NCI-H2081 treated with DMSO at 0.1 percent for 48 hours (cell line): ENCODE data around the gene NR2F2.

Source experiments
- DNase-seq: peaks from one replicate; lab custom pipeline; 2025; lab: John Stamatoyannopoulos, UW

Gene NR2F2

DNA sequence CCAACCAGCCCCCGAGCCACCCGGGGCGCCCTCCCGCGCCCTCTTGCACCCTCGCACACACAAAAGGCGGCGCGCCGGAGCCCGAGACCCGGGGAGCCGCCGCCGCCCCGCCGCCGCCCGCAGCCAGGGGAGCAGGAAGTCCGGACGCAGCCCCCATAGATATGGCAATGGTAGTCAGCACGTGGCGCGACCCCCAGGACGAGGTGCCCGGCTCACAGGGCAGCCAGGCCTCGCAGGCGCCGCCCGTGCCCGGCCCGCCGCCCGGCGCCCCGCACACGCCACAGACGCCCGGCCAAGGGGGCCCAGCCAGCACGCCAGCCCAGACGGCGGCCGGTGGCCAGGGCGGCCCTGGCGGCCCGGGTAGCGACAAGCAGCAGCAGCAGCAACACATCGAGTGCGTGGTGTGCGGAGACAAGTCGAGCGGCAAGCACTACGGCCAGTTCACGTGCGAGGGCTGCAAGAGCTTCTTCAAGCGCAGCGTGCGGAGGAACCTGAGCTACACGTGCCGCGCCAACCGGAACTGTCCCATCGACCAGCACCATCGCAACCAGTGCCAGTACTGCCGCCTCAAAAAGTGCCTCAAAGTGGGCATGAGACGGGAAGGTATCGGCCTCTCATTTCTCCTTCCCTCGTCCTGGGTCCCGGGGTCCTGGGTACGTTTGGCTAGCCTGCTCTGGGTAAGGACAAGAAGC lies 1.6 kb downstream of the NR2F2 start:
- DNase-seq: no peak

DNA sequence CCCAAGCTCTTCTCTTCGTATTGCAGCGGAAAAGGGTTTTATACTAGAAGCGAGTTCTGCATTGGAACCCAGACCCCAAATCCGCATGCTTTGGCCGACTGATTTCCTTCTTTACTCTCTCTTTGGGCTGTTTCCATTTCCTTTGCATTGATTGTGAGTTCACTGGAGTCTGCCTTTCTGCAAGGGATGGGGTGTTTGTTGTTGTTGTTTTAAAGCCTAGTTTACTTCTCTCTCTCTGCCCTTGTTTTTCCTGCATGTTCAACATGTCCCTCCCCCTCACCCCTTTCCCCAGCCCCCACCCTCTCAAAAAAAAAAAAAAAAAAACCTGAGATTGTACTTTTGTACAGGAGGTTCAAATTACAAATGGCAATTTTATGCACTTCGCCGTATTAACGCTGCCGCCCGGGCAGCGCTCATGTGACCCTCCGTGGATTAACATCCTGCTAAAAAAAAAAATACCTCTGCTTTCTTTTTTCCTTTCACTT lies 2.2 kb downstream of the NR2F2 start:
- DNase-seq: no peak

DNA sequence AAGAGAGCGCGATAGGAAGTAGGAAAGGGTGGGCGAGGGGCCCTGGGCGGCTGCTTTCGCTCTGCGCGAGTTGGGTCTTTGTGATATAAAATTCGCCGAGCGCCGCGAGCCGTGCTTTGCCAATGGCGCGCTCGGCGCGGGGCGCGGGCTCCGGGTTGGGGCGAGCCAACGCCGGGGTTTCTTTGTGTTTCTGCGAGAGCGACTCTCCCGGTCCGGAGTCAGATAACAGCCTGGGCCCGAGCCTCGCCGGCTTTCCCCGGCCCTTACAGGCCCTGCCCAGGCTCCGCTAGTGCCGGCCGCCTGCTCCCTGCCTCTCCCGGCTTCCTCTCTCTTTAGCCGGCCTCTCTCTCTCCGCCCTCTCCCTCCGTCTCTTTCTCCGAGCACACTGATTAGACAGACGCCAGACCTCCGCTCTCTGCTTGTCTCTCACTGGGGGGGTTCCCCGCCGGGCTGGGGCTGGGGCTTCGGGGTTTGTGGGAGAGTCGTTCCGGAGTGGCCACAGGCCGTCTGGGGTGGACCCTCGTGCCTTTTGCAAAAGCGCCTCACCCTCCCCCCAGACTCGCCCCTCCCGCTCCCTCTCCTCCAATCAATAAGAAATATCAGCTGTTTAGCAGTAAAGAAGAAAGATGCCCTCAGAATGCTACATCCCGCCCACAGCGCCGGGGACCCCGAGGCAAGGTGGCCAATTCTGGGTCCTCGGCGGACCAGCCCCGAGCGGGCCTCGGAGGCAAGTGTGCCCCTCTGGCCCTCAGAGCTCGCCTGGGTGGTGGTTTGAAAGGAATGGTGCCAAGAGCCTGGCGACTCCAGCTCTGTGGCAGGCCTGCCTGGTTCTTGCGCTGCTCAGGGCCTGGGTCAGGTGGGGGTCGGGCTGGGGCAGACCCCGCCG lies 2.9 kb downstream of the NR2F2 start:
- DNase-seq: no peak

DNA sequence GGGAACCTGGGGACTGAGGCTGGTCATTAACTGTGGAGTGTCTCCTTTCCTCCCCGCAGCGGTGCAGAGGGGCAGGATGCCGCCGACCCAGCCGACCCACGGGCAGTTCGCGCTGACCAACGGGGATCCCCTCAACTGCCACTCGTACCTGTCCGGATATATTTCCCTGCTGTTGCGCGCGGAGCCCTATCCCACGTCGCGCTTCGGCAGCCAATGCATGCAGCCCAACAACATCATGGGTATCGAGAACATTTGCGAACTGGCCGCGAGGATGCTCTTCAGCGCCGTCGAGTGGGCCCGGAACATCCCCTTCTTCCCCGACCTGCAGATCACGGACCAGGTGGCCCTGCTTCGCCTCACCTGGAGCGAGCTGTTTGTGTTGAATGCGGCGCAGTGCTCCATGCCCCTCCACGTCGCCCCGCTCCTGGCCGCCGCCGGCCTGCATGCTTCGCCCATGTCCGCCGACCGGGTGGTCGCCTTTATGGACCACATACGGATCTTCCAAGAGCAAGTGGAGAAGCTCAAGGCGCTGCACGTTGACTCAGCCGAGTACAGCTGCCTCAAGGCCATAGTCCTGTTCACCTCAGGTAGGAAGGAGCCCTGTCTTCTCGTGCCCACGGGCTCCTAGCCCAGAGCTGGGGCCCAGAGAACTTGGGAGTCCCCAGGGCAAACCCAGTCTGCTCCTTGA lies 3.7 kb downstream of the NR2F2 start:
- no peak for DNase-seq

DNA sequence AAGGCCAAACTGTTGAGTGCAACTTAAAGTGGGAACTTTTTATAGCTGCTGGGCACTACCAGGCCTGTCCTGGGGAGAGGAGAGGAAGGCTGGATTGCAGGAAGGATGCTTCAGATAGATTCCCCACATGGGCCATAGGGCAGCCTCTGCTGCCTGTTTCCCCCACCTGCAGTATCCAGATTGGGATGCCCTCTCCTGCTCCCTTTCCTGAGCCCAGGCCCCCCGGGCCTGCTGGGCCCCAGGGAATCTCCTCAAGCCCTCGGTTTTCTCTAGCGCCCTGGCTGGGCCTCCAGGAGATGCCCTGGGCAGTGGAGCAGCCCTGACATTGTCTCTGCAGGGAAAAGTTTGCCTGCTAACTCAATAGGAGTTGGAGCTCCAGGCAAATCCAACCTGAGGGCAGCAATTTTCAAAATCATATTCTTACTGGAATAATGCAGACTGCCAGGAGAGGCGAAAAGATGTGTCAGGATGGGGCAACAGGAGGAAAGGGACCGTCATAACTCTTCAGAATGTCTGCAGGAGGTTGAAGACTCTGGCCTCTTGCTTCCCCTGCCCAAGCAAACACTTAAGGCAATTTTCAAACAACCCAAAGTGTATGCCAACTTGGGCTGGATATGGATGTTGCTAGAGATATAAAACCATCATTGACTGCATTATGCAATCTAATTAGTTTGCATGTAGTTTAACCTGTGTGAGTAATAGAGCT lies 4.4 kb downstream of the NR2F2 start:
- no peak for DNase-seq

DNA sequence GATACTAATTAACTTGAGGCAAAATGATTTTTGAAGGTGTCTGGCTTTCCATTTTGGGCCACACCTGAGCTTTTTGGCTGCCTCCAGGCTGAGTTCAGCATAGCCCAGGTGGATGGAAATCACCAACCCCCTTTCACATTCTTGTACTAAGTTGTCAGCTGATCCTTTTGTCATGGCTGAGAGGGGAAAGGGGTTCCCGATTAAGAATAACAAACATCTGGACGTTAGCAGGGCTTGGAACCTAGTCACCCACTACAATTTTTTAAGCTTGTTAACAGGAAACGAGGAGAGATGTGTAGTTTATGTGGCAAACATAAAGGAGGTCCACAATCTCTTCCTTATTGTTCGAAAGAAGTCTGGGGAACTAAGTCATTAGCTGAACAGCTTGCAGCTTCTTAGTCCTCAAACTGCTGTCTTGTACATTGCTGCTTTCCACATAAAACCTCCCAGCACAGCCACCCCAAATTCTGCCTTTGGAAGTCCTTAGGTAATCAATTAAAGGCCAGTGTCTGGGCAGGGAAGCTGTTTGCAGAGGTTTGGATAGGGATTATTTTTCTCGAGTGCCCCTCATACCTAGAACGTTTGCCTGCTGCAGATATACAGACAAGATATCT lies 5.0 kb downstream of the NR2F2 start:
- DNase-seq: no peak

DNA sequence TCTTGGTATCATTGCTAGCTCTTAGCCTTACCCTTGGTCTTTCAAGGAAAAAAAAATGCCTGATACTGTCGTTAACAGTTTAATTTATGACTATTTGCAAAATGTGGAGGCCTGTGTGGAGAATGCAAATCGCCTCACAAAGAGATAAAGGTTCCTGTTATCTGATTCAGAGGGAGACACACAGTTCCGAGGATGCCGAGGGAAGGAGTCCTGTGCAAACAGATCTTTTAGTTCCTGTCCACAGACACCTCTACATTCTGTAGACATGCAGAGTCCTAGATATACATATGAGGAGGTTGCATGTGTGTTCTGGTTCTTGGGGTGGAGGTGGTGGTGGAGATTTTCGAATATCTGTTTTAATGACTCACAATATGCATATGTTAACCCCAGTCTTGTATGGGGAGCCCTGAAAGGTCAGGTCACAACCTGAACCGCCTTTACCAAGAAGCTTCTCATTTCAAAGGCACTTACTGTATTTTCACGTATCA lies 5.7 kb downstream of the NR2F2 start:
- DNase-seq: no peak

DNA sequence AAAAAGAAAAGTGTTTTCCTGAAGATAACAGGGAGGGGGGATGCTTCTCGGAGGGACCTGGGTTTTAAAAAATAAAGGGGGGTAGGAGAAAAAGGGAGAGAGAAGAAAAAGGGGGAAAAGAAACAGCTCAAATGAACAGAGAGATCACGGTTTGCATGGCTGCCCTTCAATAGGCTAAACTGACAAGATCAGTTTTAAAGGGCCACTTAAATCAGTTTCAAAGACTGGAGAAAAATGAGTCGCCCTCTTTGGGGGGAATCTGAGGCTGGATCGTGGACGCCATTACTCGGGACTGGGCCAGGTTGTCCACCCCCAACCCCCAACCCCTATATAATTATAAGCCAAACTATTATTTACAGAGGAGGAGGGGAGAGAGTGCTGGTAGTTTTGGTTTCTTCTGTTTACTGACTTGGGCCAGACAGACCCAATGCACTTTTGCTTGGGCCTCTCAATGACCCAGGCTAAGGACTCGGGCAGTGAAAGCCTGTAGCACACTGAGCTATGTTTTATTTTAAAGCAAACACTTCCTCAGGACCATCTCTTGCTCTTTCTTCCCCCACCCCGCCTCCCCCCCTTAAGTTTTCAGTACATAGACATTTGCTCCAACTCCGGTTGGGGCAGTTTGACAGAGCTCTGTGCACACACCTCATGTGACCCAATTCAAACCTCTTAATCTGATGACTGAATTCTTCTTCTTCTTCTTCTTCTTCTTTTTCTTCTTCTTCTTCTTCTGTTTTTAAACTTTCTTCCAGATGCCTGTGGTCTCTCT lies 6.3 kb downstream of the NR2F2 start:
- DNase-seq: no peak

DNA sequence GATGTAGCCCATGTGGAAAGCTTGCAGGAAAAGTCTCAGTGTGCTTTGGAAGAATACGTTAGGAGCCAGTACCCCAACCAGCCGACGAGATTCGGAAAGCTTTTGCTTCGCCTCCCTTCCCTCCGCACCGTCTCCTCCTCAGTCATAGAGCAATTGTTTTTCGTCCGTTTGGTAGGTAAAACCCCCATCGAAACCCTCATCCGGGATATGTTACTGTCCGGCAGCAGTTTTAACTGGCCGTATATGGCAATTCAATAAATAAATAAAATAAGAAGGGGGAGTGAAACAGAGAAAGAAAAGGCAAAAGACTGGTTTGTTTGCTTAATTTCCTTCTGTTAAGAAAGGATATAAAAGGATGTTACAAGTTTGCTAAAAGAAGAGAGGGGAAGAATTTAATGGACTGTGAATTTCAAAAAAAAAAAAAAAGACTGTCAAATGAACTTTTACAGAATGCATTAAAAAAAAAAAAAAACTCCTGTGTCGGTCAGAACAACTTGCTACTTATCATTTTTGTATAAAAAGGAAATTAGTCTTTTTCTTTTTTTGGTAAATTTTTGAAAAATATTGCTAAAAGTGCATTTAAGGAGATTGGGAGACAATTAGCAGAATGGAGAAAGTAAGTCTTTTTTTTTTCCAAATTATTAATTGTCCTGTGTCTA lies 7.0 kb downstream of the NR2F2 start:
- DNase-seq: no peak

DNA sequence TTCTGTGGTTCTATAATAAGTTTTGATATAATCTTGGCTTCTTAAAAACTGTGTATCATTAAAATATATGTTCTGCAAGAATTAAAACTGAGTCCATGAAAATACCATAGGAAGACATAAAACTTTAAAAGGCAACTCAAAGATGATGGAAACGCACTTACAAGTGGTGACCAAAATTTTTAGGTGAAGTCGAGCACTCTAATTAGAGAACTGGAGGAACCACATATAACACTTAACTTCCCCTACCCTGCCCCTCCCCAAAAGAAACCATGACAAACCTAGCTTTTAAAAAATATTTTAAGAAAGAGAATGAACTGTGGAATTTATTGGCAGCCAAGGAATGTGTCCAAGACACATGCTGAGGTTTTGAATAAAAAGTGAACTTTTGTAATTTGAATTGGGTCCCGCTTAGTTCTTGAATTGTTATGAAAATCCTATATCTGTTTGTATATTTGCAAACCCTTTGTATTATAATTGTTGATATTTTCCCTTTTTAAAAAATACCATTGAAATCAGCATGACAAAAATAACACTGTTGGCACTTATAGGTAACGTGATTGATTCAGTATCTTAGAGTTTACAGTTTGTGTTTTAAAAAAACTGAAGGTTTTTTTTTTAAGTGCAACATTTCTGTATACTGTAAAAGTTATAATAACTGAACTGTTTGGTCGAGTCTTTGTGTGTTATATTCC lies 7.7 kb downstream of the NR2F2 start:
- no peak for DNase-seq

DNA sequence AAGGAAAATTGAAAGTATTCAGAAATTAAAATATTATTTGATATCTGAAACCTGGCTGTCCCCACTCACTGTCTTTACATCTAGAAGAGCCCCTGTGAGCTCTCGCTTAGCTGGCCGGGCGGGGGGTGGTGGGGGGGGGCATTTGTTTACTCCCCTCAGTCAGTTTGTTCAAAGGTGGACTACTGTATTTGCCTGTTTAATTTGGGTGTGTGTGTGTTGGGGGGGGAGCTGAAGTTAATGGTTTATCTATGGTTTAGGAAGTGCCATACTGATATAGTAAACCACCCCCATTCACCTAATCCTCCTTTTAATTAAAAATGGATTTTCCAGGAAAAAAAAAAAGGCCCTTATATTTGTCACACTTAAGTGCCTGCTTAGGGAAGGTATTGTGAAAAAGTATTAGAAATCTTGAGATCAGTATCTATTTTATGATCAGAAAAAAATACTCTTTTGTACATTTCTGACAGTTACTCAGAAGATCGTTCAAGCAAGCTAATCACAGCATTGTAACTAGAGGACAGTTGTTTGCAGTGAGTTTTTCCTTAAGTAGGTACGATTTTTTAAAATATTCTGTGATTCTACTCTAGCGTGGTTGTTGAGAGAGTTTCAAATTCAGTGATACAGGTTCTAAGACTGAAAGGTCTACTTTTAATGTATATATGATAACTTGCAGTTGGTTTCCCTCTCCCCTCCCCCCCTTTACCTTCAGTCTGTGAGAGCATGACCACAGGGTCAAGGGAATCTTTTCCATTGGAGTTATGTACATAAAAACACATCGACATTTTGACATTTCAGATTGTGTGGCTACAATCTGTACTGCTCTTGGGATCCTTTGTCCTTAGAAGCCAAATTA lies 8.5 kb downstream of the NR2F2 start:
- no peak for DNase-seq

DNA sequence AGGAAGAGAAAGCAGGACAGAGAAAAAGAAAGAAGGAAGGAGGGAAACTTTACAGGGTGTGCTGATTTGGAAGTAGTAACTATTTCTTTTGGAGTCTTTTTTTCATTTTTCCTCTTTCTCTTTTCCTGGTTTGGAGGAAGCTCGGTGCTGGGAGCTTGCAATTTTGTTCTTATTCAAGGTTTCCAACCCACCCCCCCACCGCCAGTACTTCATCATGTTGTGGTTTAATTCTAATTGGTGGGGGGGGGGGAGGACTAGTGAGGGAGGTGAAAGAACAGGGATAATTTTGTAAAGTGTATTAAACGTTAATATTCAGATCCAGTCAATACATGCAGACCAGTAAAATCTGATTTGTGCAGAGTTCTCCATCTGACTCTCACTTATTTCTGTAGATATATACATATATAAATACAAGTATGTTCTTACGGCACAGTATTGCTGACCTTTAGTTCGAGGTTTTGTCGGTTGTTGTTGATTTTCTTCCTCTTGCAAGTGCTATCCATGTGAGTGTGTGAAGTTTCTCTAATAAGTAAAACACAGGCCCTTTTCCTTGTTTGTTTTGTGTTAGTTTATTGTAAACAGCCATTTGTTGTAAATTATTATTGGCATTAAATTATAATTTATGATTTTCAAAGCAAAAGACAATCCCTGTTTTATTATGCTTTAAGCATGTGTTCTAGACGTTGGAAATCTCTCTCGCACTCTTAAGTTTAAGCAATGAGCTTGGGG lies 9.3 kb downstream of the NR2F2 start:
- DNase-seq: no peak

DNA sequence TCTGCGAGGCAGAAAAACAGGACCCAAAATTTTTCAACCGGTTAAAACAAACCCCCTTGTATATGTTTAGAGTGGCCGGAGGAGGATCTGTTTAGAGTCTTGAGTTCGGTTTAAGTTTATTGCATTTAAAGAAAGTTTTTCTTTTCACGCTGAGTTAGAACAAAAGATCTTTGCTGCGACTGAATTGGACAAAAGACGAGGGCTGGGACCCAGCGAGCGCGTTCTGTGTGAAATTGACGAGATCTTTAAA lies 9.8 kb downstream of the NR2F2 start:
- DNase-seq: no peak

DNA sequence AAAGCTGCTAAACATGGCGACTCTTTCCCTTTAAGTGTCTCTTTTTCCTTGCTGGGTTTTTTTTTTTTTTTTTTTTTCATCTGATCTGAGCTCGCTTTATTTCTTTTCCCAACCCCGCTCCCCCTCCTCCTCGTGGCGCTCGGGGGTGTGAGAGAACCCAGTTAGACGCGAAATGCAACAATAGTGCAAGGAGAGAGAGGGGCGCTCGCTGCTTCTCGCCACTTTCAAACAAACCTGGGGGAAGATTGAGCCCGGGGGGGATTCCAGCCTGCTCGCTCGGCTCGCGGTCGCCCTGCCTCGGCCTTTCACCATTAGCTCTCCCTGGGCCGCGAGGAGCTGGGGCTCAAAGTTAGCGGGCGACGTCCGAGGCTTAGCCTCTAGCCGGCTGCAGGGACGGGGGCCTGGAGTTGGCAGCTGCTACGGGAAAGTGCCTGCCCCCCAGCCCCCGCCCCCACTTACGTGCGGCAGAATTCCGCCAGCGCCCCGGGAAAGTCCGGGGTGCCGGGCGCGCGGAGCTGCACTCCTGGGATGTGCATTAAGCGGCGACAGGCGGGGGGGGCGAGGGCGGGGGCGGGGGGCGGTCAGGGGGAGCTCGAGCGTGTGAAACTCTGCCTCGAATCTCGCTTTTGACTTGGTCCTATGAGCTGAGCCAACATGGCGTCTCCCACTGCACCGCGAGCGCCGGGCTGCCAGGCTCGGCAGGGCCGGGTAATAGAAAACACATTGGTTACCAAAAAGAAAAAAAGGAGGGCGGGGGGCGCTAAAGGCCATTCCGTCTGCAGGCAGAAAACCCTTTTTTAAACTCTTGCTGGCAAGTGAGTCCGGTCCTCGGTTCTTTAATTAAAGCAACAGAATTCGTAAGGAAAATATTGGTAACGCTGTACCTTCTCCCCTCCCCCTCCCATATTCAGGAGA lies 10.4 kb downstream of the NR2F2 start:
- no peak for DNase-seq

DNA sequence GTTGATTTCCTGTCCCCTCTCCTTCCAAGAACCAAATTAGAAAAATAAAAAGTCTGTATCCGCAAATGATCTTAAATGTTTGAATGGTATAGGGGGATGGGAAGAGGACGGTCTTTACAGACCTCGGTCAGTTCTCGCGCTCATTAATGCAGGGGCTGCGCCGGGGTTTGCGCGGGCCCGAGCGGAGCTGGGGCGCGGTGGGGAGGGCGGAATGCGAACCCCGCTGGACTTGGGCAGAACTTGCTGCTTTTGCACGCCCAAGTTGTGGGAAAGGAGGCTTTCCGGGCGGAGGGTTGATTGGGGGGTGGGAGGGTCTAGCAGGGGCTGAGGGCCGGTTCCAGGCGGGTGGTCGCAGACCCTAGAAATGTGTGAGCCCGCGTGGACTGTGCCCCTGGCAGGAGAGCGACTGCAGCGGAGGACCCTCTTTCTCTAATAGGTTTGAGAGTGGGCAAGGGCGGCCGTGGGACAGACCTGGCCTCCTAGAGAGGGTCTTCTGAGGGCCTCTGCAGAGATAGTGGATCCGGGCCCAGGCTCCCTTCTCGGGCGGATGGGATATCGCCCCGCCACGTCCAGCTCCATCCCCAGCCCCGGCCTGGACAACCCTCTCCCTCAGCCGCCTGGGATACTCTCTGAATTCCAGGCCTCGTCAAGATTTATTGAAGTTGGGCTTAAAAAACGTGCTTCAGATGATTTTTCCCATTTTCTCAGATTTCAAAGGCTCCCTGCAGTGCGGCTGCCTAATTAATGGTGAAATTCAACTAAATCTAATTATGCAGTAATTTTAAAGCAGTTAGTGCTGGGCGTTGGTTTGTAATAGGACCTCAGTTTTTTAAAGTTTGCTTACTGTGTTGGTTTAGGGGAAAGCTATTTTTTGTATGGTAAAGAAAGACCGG lies 11.3 kb downstream of the NR2F2 start:
- DNase-seq: no peak
